Activated CD8-positive, alpha-beta memory T cell treated with anti-CD3 and anti-CD28 coated beads, Interleukin-2, amount 50 U/mL, for 48 hours (primary cell): ENCODE data around the gene FARP2.
"Not testable (repeated sequence)": the region's sequence is repeated elsewhere in the genome, so short reads cannot be mapped to it uniquely, and the experiment has no call there.

Source experiments
- DNase-seq: peaks from one replicate; pipeline ENCODE4 v3.0.0-alpha.2; 2020

The FARP2 gene

GRCh38 chr2:241506793-241507429 lies 150.8 kb downstream of the FARP2 start:
- DNase-seq = no peak

GRCh38 chr2:241507430-241508239 lies 151.6 kb downstream of the FARP2 start:
- DNase-seq = peak; percentile 76

GRCh38 chr2:241508240-241509154 lies 152.4 kb downstream of the FARP2 start, which contains the start of gene STK25:
Gene STK25, minus strand, starts transcription at chr2:241508584. Its CDS starts 549 bp downstream, at chr2:241508035.
- DNase-seq = peak; percentile 97

- DNase-seq = no peak
Observed at GRCh38 chr2:241509155-241509784, 153.2 kb downstream of the FARP2 start.

- no peak for DNase-seq
Observed at GRCh38 chr2:241511091-241511741, 155.1 kb downstream of the FARP2 start.

GRCh38 chr2:241514553-241514952 lies 158.5 kb downstream of the FARP2 start:
- DNase-seq = no peak

- DNase-seq = no peak
Observed at GRCh38 chr2:241514986-241515737, 159.1 kb downstream of the FARP2 start.

- no peak for DNase-seq
Observed at GRCh38 chr2:241516520-241516965, 160.5 kb downstream of the FARP2 start.

- no peak for DNase-seq
Observed at GRCh38 chr2:241517297-241517696, 161.2 kb downstream of the FARP2 start.

- DNase-seq = no peak
Observed at GRCh38 chr2:241519669-241520068, 163.6 kb downstream of the FARP2 start.

- DNase-seq = no peak
Observed at GRCh38 chr2:241522477-241522876, 166.4 kb downstream of the FARP2 start.

GRCh38 chr2:241525818-241526780 lies 170.0 kb downstream of the FARP2 start:
- not testable (repeated sequence) for DNase-seq

- no peak for DNase-seq
Observed at GRCh38 chr2:241530571-241530970, 174.5 kb downstream of the FARP2 start.

- DNase-seq = no peak
Observed at GRCh38 chr2:241531161-241531722, 175.2 kb downstream of the FARP2 start.

- no peak for DNase-seq
Observed at GRCh38 chr2:241532168-241532567, 176.1 kb downstream of the FARP2 start.

- DNase-seq = no peak
Observed at GRCh38 chr2:241532733-241533601, 176.9 kb downstream of the FARP2 start.

GRCh38 chr2:241534293-241534692 lies 178.2 kb downstream of the FARP2 start:
- DNase-seq = no peak

GRCh38 chr2:241534701-241535375 lies 178.8 kb downstream of the FARP2 start:
- no peak for DNase-seq
